Endodermal cell (in vitro differentiated cells): ENCODE data around the gene SPARCL1. TPM values are rescaled to one million over a fixed set of nuclear protein-coding genes. Genes with fewer than 3 reads are reported as not detected.

Source experiments
- DNase-seq: peaks from one replicate; pipeline ENCODE4 v3.0.0-alpha.2; 2017
- H3K27ac ChIP-seq: 2 replicates; pipeline ENCODE4 v1.5.1; 2013; ENCODE audit warnings: mild to moderate bottlenecking, low read depth, low read length, moderate library complexity
- H3K27me3 ChIP-seq: 2 replicates; pipeline ENCODE4 v1.6.1; 2013; ENCODE audit warnings: mild to moderate bottlenecking, low read length, moderate library complexity; ENCODE audit not compliant: insufficient read depth, control insufficient read depth, poor library complexity, severe bottlenecking
- H3K36me3 ChIP-seq: 2 replicates; pipeline ENCODE4 v1.7.0; 2013; ENCODE audit warnings: mild to moderate bottlenecking, low read length, moderate library complexity; ENCODE audit not compliant: control insufficient read depth, insufficient read depth
- H3K4me1 ChIP-seq: one replicate; pipeline ENCODE4 v1.7.0; 2013; ENCODE audit warnings: low read length; ENCODE audit not compliant: control insufficient read depth, insufficient read depth
- H3K4me3 ChIP-seq: 2 replicates; pipeline ENCODE4 v1.5.1; 2013; ENCODE audit warnings: mild to moderate bottlenecking, low read length, moderate library complexity
- H3K9ac ChIP-seq: 2 replicates; pipeline ENCODE4 v1.6.1; 2013; ENCODE audit warnings: mild to moderate bottlenecking, low read length, moderate library complexity; ENCODE audit not compliant: poor library complexity, severe bottlenecking; ENCODE audit errors: extremely low read depth
- H3K9me3 ChIP-seq: 2 replicates; pipeline ENCODE4 v1.6.1; 2013; ENCODE audit warnings: mild to moderate bottlenecking, low read length, moderate library complexity; ENCODE audit not compliant: control insufficient read depth
- H3K27ac Mint-ChIP-seq: 2 replicates; pipeline ENCODE4 v1.8.0; 2020; ENCODE audit warnings: mixed read lengths
- H3K27me3 Mint-ChIP-seq: 2 replicates; pipeline ENCODE4 v1.8.0; 2021; ENCODE audit warnings: mild to moderate bottlenecking, mixed read lengths; ENCODE audit not compliant: insufficient read depth
- H3K36me3 Mint-ChIP-seq: 2 replicates; pipeline ENCODE4 v1.8.0; 2020; ENCODE audit warnings: low read depth, mixed read lengths
- H3K4me1 Mint-ChIP-seq: 2 replicates; pipeline ENCODE4 v1.8.0; 2020; ENCODE audit warnings: mixed read lengths
- H3K4me3 Mint-ChIP-seq: 2 replicates; pipeline ENCODE4 v1.8.0; 2020; ENCODE audit warnings: mild to moderate bottlenecking, moderate library complexity, mixed read lengths
- H3K9me3 Mint-ChIP-seq: 2 replicates; pipeline ENCODE4 v1.8.0; 2020; ENCODE audit warnings: mild to moderate bottlenecking, mixed read lengths
- CTCF ChIP-seq: fragments of 200-600 bp; sonication (generic); conservative IDR thresholded peaks from 2 replicates; pipeline ENCODE4 v1.5.0; 2021; ENCODE audit warnings: antibody characterized with exemption, mild to moderate bottlenecking
- WGBS, 2 experiments: methylation state at CpG; one replicate each; pipeline versions ENCODE4 v1.1.5 to v1.1.7; 2013; ENCODE audit warnings: missing lambda C conversion rate in 2 of 2, mixed read lengths in 1 of 2; ENCODE audit not compliant: insufficient coverage in 1 of 2, insufficient read length in 1 of 2; 5-methylcytosine and 5-hydroxymethylcytosine counted together
- total RNA-seq, 2 donors: library from RNA; stranded (reverse); fragmentation: NEBNext Ultra II Directional in 1 of 2; extraction: Animal tissue kit (Norgen Biotek cat#: 25700) in 1 of 2; gene quantifications; 2 replicates in 1 of 2; 3 replicates in 1 of 2; pipeline ENCODE4 v1.2.1, GENCODE V29; 2021

The SPARCL1 gene
- total RNA-seq, 2 donors from 2014 or later, result 0.26 to 1.0 TPM

GRCh38 chr4:87541956-87542709 lies 13.0 kb upstream of the SPARCL1 start:
- peaks cover under 1% of the 10 kb centered on the region for H3K9me3 ChIP-seq
- 89 to 97% methylated on average over 6 of the region's 6 CpGs for WGBS, 2 experiments
- H3K4me3 Mint-ChIP-seq, result no peak overlapping the region
- peaks cover 9% of the 10 kb centered on the region for H3K9me3 Mint-ChIP-seq
- H3K4me3 ChIP-seq, result no peak overlapping the region
- H3K4me1 ChIP-seq, result no peaks in the 10 kb centered on the region
- no peaks in the 10 kb centered on the region for H3K36me3 ChIP-seq
- no peaks in the 10 kb centered on the region for H3K36me3 Mint-ChIP-seq
- H3K27me3 ChIP-seq, result no peaks in the 10 kb centered on the region
- H3K9ac ChIP-seq, result no peak overlapping the region
- H3K4me1 Mint-ChIP-seq, result no peaks in the 10 kb centered on the region
- DNase-seq, result no peak
- H3K27ac ChIP-seq, result no peak overlapping the region
- H3K27ac Mint-ChIP-seq, result no peak overlapping the region
- no peak for TF ChIP-seq CTCF
- H3K27me3 Mint-ChIP-seq, result no peaks in the 10 kb centered on the region

GRCh38 chr4:87541521-87541920 lies 12.3 kb upstream of the SPARCL1 start:
- no peaks in the 10 kb centered on the region for H3K36me3 Mint-ChIP-seq
- H3K9me3 ChIP-seq, result peaks cover 7% of the 10 kb centered on the region
- no peaks in the 10 kb centered on the region for H3K36me3 ChIP-seq
- no peaks in the 10 kb centered on the region for H3K4me1 ChIP-seq
- H3K27me3 Mint-ChIP-seq, result no peaks in the 10 kb centered on the region
- TF ChIP-seq CTCF, result no peak
- H3K4me1 Mint-ChIP-seq, result no peaks in the 10 kb centered on the region
- WGBS, 2 experiments, result 51% methylated on average over 4 of the region's 4 CpGs; no CpG with 5 or more reads in 1 of the 2 experiments
- no peak overlapping the region for H3K27ac Mint-ChIP-seq
- H3K4me3 Mint-ChIP-seq, result no peak overlapping the region
- no peak overlapping the region for H3K4me3 ChIP-seq
- no peak for DNase-seq
- peaks cover 15% of the 10 kb centered on the region for H3K9me3 Mint-ChIP-seq
- H3K9ac ChIP-seq, result no peak overlapping the region
- no peaks in the 10 kb centered on the region for H3K27me3 ChIP-seq
- no peak overlapping the region for H3K27ac ChIP-seq

GRCh38 chr4:87540146-87541058 lies 11.2 kb upstream of the SPARCL1 start:
- H3K4me1 ChIP-seq, result no peaks in the 10 kb centered on the region
- no peaks in the 10 kb centered on the region for H3K27me3 Mint-ChIP-seq
- TF ChIP-seq CTCF, result no peak
- 92 to 96% methylated on average over 10 to 15 of the region's 15 CpGs for WGBS, 2 experiments
- no peak overlapping the region for H3K9ac ChIP-seq
- H3K27ac ChIP-seq, result no peak overlapping the region
- H3K9me3 ChIP-seq, result peaks cover 8% of the 10 kb centered on the region
- H3K36me3 Mint-ChIP-seq, result no peaks in the 10 kb centered on the region
- DNase-seq, result no peak
- H3K4me3 ChIP-seq, result no peak overlapping the region
- H3K36me3 ChIP-seq, result no peaks in the 10 kb centered on the region
- H3K27me3 ChIP-seq, result no peaks in the 10 kb centered on the region
- no peaks in the 10 kb centered on the region for H3K4me1 Mint-ChIP-seq
- H3K9me3 Mint-ChIP-seq, result peaks cover 17% of the 10 kb centered on the region
- H3K4me3 Mint-ChIP-seq, result no peak overlapping the region
- no peak overlapping the region for H3K27ac Mint-ChIP-seq
